IPS-18c (cell line): ENCODE data around the gene ZDHHC1.
"Not testable (repeated sequence)": the region's sequence is repeated elsewhere in the genome, so short reads cannot be mapped to it uniquely, and the experiment has no call there.

ENCODE experiments used
- H3K4me3 ChIP-seq: 2 replicates; pipeline ENCODE4 v1.7.0; 2013; ENCODE audit warnings: low read depth, mild to moderate bottlenecking, low read length, moderate library complexity; ENCODE audit not compliant: insufficient read depth
- H3K9me3 ChIP-seq: one replicate; pipeline ENCODE4 v1.6.1; 2013; ENCODE audit warnings: mild to moderate bottlenecking, low read length, moderate library complexity; ENCODE audit not compliant: control insufficient read depth, insufficient read depth

Gene ZDHHC1

GRCh38 chr16:67425061-67425460 is 8.8 kb upstream of the ZDHHC1 start:
- Histone ChIP-seq H3K4me3 (0 out of 2 replicates have a peak overlapping the region, but pooled peaks have one; percentile 2), H3K9me3 (no peaks in the 10 kb centered on the region)

GRCh38 chr16:67424261-67424615 is 8.0 kb upstream of the ZDHHC1 start:
- no peaks in the 10 kb centered on the region for H3K9me3 ChIP-seq
- H3K4me3 ChIP-seq = 0 out of 2 replicates have a peak overlapping the region, but pooled peaks have one; percentile 20

GRCh38 chr16:67423611-67424260 is 7.5 kb upstream of the ZDHHC1 start:
- Histone ChIP-seq H3K4me3 (peak overlapping the region; percentile 20; the same call in 1 of the 2 replicates), H3K9me3 (no peaks in the 10 kb centered on the region)

- H3K9me3 ChIP-seq = no peaks in the 10 kb centered on the region
- no peak overlapping the region for H3K4me3 ChIP-seq
Measured at GRCh38 chr16:67423015-67423414, 6.7 kb upstream of the ZDHHC1 start.

- H3K9me3 ChIP-seq = no peaks in the 10 kb centered on the region
- no peak overlapping the region for H3K4me3 ChIP-seq
Measured at GRCh38 chr16:67421030-67421429, 4.8 kb upstream of the ZDHHC1 start.

- Histone ChIP-seq H3K4me3 (no peak overlapping the region), H3K9me3 (no peaks in the 10 kb centered on the region)
Measured at GRCh38 chr16:67419931-67420330, 3.7 kb upstream of the ZDHHC1 start.

- Histone ChIP-seq H3K9me3 (no peaks in the 10 kb centered on the region), H3K4me3 (no peak overlapping the region)
Measured at GRCh38 chr16:67419502-67419901, 3.2 kb upstream of the ZDHHC1 start.

- H3K9me3 ChIP-seq = no peaks in the 10 kb centered on the region
Measured at GRCh38 chr16:67417333-67418061, 1.2 kb upstream of the ZDHHC1 start.

GRCh38 chr16:67415421-67415820 is 856 bp downstream of the ZDHHC1 start:
- H3K4me3 ChIP-seq = peak overlapping the region; percentile 78; the same call in 1 of the 2 replicates

More at GRCh38 chr16:67417333-67418061, 1.2 kb upstream of the ZDHHC1 start:
- no peak overlapping the region for H3K4me3 ChIP-seq

GRCh38 chr16:67413978-67414911 is 2.0 kb downstream of the ZDHHC1 start:
- Histone ChIP-seq H3K4me3 (no peak overlapping the region), H3K9me3 (no peaks in the 10 kb centered on the region)

More at GRCh38 chr16:67415421-67415820, 856 bp downstream of the ZDHHC1 start:
- H3K9me3 ChIP-seq = not testable (repeated sequence)

GRCh38 chr16:67412294-67412693 is 4.0 kb downstream of the ZDHHC1 start:
- H3K4me3 ChIP-seq = no peak overlapping the region
- H3K9me3 ChIP-seq = no peaks in the 10 kb centered on the region

- no peaks in the 10 kb centered on the region for H3K9me3 ChIP-seq
Measured at GRCh38 chr16:67411339-67411738, 4.9 kb downstream of the ZDHHC1 start.

GRCh38 chr16:67409631-67410030 is 6.6 kb downstream of the ZDHHC1 start:
- H3K9me3 ChIP-seq = no peaks in the 10 kb centered on the region
- H3K4me3 ChIP-seq = no peak overlapping the region

More at GRCh38 chr16:67411339-67411738, 4.9 kb downstream of the ZDHHC1 start:
- no peak overlapping the region for H3K4me3 ChIP-seq

GRCh38 chr16:67407788-67408452 is 8.4 kb downstream of the ZDHHC1 start:
- no peak overlapping the region for H3K4me3 ChIP-seq
- no peaks in the 10 kb centered on the region for H3K9me3 ChIP-seq

GRCh38 chr16:67407176-67407787 is 9.0 kb downstream of the ZDHHC1 start:
- no peaks in the 10 kb centered on the region for H3K9me3 ChIP-seq
- H3K4me3 ChIP-seq = no peak overlapping the region

GRCh38 chr16:67406111-67406971 is 9.9 kb downstream of the ZDHHC1 start:
- Histone ChIP-seq H3K4me3 (no peak overlapping the region), H3K9me3 (no peaks in the 10 kb centered on the region)
